Measurements from ENCODE around the gene METTL2B.
"Not testable (repeated sequence)": the region's sequence is repeated elsewhere in the genome, so short reads cannot be mapped to it uniquely, and the experiment has no call there.

Gene METTL2B

GRCh38 chr7:128448751-128449302, 27.7 kb upstream of the METTL2B start:
- H3K4me1 Mint-ChIP-seq (ENCODE audit: low read depth) = peaks cover 44% of the 10 kb centered on the region
- no peak overlapping the region for H3K27ac Mint-ChIP-seq
- H3K4me3 Mint-ChIP-seq = no peak overlapping the region
- H3K36me3 Mint-ChIP-seq (ENCODE audit: low read depth) = no peaks in the 10 kb centered on the region
- peaks cover 13% of the 10 kb centered on the region for H3K27me3 Mint-ChIP-seq
- H3K9me3 Mint-ChIP-seq = no peaks in the 10 kb centered on the region
- DNase-seq = no peak

- Mint-ChIP-seq H3K4me1 (ENCODE audit: low read depth) (peaks cover 57% of the 10 kb centered on the region), H3K27ac (no peak overlapping the region), H3K4me3 (no peak overlapping the region), H3K27me3 (peaks cover 13% of the 10 kb centered on the region), H3K9me3 (no peaks in the 10 kb centered on the region), H3K36me3 (ENCODE audit: low read depth) (no peaks in the 10 kb centered on the region)
- no peak for DNase-seq
These were observed 26.1 kb upstream of the METTL2B start for GRCh38 chr7:128450409-128450808.

GRCh38 chr7:128450913-128451312, 25.6 kb upstream of the METTL2B start:
- DNase-seq = no peak
- Mint-ChIP-seq H3K36me3 (ENCODE audit: low read depth) (peaks cover 2% of the 10 kb centered on the region), H3K9me3 (no peaks in the 10 kb centered on the region), H3K27ac (peak overlapping the region; percentile 35), H3K4me1 (ENCODE audit: low read depth) (peaks cover 57% of the 10 kb centered on the region), H3K27me3 (peaks cover 13% of the 10 kb centered on the region), H3K4me3 (no peak overlapping the region)

GRCh38 chr7:128452552-128452951, 24.0 kb upstream of the METTL2B start:
- Mint-ChIP-seq H3K9me3 (no peaks in the 10 kb centered on the region), H3K27ac (peak overlapping the region; percentile 63), H3K36me3 (ENCODE audit: low read depth) (peaks cover 16% of the 10 kb centered on the region)

GRCh38 chr7:128453836-128454804, 22.4 kb upstream of the METTL2B start:
- Mint-ChIP-seq H3K4me1 (ENCODE audit: low read depth) (peaks cover 76% of the 10 kb centered on the region), H3K9me3 (no peaks in the 10 kb centered on the region)

More at GRCh38 chr7:128452552-128452951, 24.0 kb upstream of the METTL2B start:
- peaks cover 13% of the 10 kb centered on the region for H3K27me3 Mint-ChIP-seq
- no peak for DNase-seq
- peaks cover 70% of the 10 kb centered on the region for H3K4me1 Mint-ChIP-seq (ENCODE audit: low read depth)
- H3K4me3 Mint-ChIP-seq = no peak overlapping the region

GRCh38 chr7:128454808-128455542, 21.6 kb upstream of the METTL2B start:
- peaks cover 38% of the 10 kb centered on the region for H3K36me3 Mint-ChIP-seq (ENCODE audit: low read depth)
- DNase-seq = no peak
- H3K4me1 Mint-ChIP-seq (ENCODE audit: low read depth) = peaks cover 84% of the 10 kb centered on the region
- H3K4me3 Mint-ChIP-seq = peak overlapping the region; percentile 98
- no peaks in the 10 kb centered on the region for H3K9me3 Mint-ChIP-seq
- peaks cover 13% of the 10 kb centered on the region for H3K27me3 Mint-ChIP-seq
- H3K27ac Mint-ChIP-seq = peak overlapping the region; percentile 98

More at GRCh38 chr7:128453836-128454804, 22.4 kb upstream of the METTL2B start:
- Mint-ChIP-seq H3K4me3 (peak overlapping the region; percentile 41), H3K27me3 (peaks cover 13% of the 10 kb centered on the region), H3K36me3 (ENCODE audit: low read depth) (peaks cover 31% of the 10 kb centered on the region), H3K27ac (peak overlapping the region; percentile 33)
- DNase-seq = no peak

GRCh38 chr7:128455543-128456254, 20.8 kb upstream of the METTL2B start, which contains the start of gene HILPDA:
HILPDA (plus strand) TSS chr7:128455878; CDS start chr7:128457269, 1,391 bp downstream.
- Mint-ChIP-seq H3K9me3 (no peaks in the 10 kb centered on the region), H3K4me1 (ENCODE audit: low read depth) (peaks cover 78% of the 10 kb centered on the region)

GRCh38 chr7:128456255-128456725, 20.3 kb upstream of the METTL2B start:
- DNase-seq = no peak
- H3K4me3 Mint-ChIP-seq = peak overlapping the region; percentile 98
- H3K27me3 Mint-ChIP-seq = peaks cover 13% of the 10 kb centered on the region
- peak overlapping the region; percentile 98 for H3K27ac Mint-ChIP-seq
- peaks cover 72% of the 10 kb centered on the region for H3K4me1 Mint-ChIP-seq (ENCODE audit: low read depth)
- H3K9me3 Mint-ChIP-seq = no peaks in the 10 kb centered on the region
- peaks cover 39% of the 10 kb centered on the region for H3K36me3 Mint-ChIP-seq (ENCODE audit: low read depth)

More at GRCh38 chr7:128455543-128456254, 20.8 kb upstream of the METTL2B start, which contains the start of gene HILPDA:
- Mint-ChIP-seq H3K27ac (peak within 1 kb of the TSS; percentile 98), H3K27me3 (peaks cover 13% of the 10 kb centered on the region), H3K4me3 (peak within 1 kb of the TSS; percentile 98), H3K36me3 (ENCODE audit: low read depth) (peaks cover 39% of the 10 kb centered on the region)
- peak; percentile 95 for DNase-seq

GRCh38 chr7:128457385-128457784, 19.2 kb upstream of the METTL2B start:
- H3K9me3 Mint-ChIP-seq, H3K27me3 Mint-ChIP-seq, DNase-seq: not testable (repeated sequence)
- H3K27ac Mint-ChIP-seq = peak overlapping the region; percentile 92
- H3K4me3 Mint-ChIP-seq = peak overlapping the region; percentile 98
- H3K36me3 Mint-ChIP-seq (ENCODE audit: low read depth) = peaks cover 40% of the 10 kb centered on the region
- H3K4me1 Mint-ChIP-seq (ENCODE audit: low read depth) = peaks cover 61% of the 10 kb centered on the region

GRCh38 chr7:128458956-128459355, 17.6 kb upstream of the METTL2B start:
- H3K36me3 Mint-ChIP-seq (ENCODE audit: low read depth) = peaks cover 51% of the 10 kb centered on the region
- no peaks in the 10 kb centered on the region for H3K27me3 Mint-ChIP-seq
- H3K4me3 Mint-ChIP-seq = peak overlapping the region; percentile 98
- peaks cover 51% of the 10 kb centered on the region for H3K4me1 Mint-ChIP-seq (ENCODE audit: low read depth)
- DNase-seq = no peak
- H3K27ac Mint-ChIP-seq = peak overlapping the region; percentile 92
- H3K9me3 Mint-ChIP-seq = no peaks in the 10 kb centered on the region

GRCh38 chr7:128459394-128459878, 17.1 kb upstream of the METTL2B start:
- Mint-ChIP-seq H3K27me3 (no peaks in the 10 kb centered on the region), H3K4me3 (peak overlapping the region; percentile 59), H3K27ac (peak overlapping the region; percentile 86), H3K9me3 (no peaks in the 10 kb centered on the region), H3K4me1 (ENCODE audit: low read depth) (peaks cover 46% of the 10 kb centered on the region), H3K36me3 (ENCODE audit: low read depth) (peaks cover 54% of the 10 kb centered on the region)
- peak; percentile 56 for DNase-seq

- Mint-ChIP-seq H3K27ac (no peak overlapping the region), H3K4me3 (no peak overlapping the region), H3K4me1 (ENCODE audit: low read depth) (peaks cover 25% of the 10 kb centered on the region), H3K9me3 (no peaks in the 10 kb centered on the region), H3K27me3 (no peaks in the 10 kb centered on the region), H3K36me3 (ENCODE audit: low read depth) (peaks cover 44% of the 10 kb centered on the region)
- DNase-seq = no peak
These were observed 14.1 kb upstream of the METTL2B start for GRCh38 chr7:128462460-128462859.

GRCh38 chr7:128463345-128463744, 13.2 kb upstream of the METTL2B start:
- not testable (repeated sequence) for H3K9me3 Mint-ChIP-seq, H3K27me3 Mint-ChIP-seq, H3K4me3 Mint-ChIP-seq, DNase-seq, H3K27ac Mint-ChIP-seq
- Mint-ChIP-seq H3K36me3 (ENCODE audit: low read depth) (peaks cover 39% of the 10 kb centered on the region), H3K4me1 (ENCODE audit: low read depth) (peaks cover 16% of the 10 kb centered on the region)

Measured in activated T-cell treated with anti-CD3 and anti-CD28 coated beads, Interleukin-2, amount 50 U/mL, for 24 hours (primary cell).